Natural killer cell (primary cell): ENCODE measurements around the gene ABCB6. TPM values are rescaled to one million over a fixed set of nuclear protein-coding genes. Genes with fewer than 3 reads are reported as not detected.

Experiments
- ATAC-seq, 3 donors: fragments of 150-1000 bp in 2 of 3; fragments of 200-7000 bp in 1 of 3; cut with Tn5 transposase; 1 replicate in 1 of 3; 2 replicates in 2 of 3; pipeline ENCODE4 v1.10.0; 2021; ENCODE audit warnings: mild to moderate bottlenecking in 2 of 3, moderate library complexity in 2 of 3
- DNase-seq, 2 donors: peaks; one replicate each; pipeline versions ENCODE4 v3.0.0 to v3.0.0-alpha.2; 2013 to 2021; ENCODE audit warnings: mixed read lengths in 1 of 2
- H3K27ac ChIP-seq: one replicate; pipeline ENCODE4 v1.5.1; 2013; ENCODE audit warnings: mild to moderate bottlenecking, low read length
- H3K27me3 ChIP-seq: one replicate; pipeline ENCODE4 v1.6.1; 2013; ENCODE audit warnings: low read length; ENCODE audit not compliant: control insufficient read depth, insufficient read depth
- H3K36me3 ChIP-seq: one replicate; pipeline ENCODE4 v1.6.1; 2013; ENCODE audit warnings: low read length; ENCODE audit not compliant: control insufficient read depth, insufficient read depth
- H3K4me1 ChIP-seq: one replicate; pipeline ENCODE4 v1.6.1; 2013; ENCODE audit warnings: low read length; ENCODE audit not compliant: control insufficient read depth, insufficient read depth
- H3K4me3 ChIP-seq: one replicate; pipeline ENCODE4 v1.5.1; 2013; ENCODE audit warnings: low read length
- H3K9me3 ChIP-seq: one replicate; pipeline ENCODE4 v1.6.1; 2013; ENCODE audit warnings: low read length; ENCODE audit not compliant: control insufficient read depth, insufficient read depth
- H3K27ac Mint-ChIP-seq, 2 donors: one replicate each; pipeline ENCODE4 v1.8.0; 2022; ENCODE audit warnings: mild to moderate bottlenecking in 2 of 2, mixed read lengths in 2 of 2, moderate library complexity in 1 of 2
- H3K27me3 Mint-ChIP-seq, 2 donors: one replicate each; pipeline ENCODE4 v1.8.0; 2022; ENCODE audit warnings: low read depth in 2 of 2, mixed read lengths in 2 of 2
- H3K36me3 Mint-ChIP-seq: one replicate; pipeline ENCODE4 v1.8.0; 2022; ENCODE audit warnings: mixed read lengths
- H3K4me1 Mint-ChIP-seq, 2 donors: one replicate each; pipeline ENCODE4 v1.8.0; 2022; ENCODE audit warnings: mixed read lengths in 2 of 2
- H3K4me3 Mint-ChIP-seq: one replicate; pipeline ENCODE4 v1.8.0; 2022; ENCODE audit warnings: mild to moderate bottlenecking, moderate library complexity, mixed read lengths
- H3K9me3 Mint-ChIP-seq, 2 donors: one replicate each; pipeline ENCODE4 v1.8.0; 2022; ENCODE audit warnings: mixed read lengths in 2 of 2
- CTCF ChIP-seq: fragments of 200-600 bp; IDR thresholded peaks from one replicate; pipeline ENCODE4 v1.8.0; 2022; ENCODE audit warnings: antibody characterized with exemption
- WGBS: methylation state at CpG from one replicate; pipeline ENCODE4 v1.1.7; 2013; ENCODE audit warnings: missing lambda C conversion rate; ENCODE audit not compliant: insufficient coverage; 5-methylcytosine and 5-hydroxymethylcytosine counted together
- intact Hi-C: fragments of 100-400 bp; cut with micrococcal nuclease; formaldehyde crosslinking; loops from one replicate; pipeline ENCODE4 v1.14.2; 2022
- total RNA-seq, 4 donors: library from RNA; stranded (reverse); fragments of 120-200 nt in 1 of 4; gene quantifications; one replicate each; pipeline versions ENCODE4 v1.2.3 to v1.2.4, GENCODE V29; 2013 to 2022

ABCB6 gene
- total RNA-seq, 3 donors from 2014 or later (not counting 1 experiment from before 2014, with no cell fraction given) = 0.93 to 3.4 (median 1.9) TPM

GRCh38 chr2:219186754-219187456, 31.9 kb downstream of the ABCB6 start:
- no peaks in the 10 kb centered on the region for H3K36me3 Mint-ChIP-seq
- intact Hi-C loops = no loop called here
- DNase-seq = no peak
- H3K9me3 ChIP-seq = no peaks in the 10 kb centered on the region
- peaks cover 29% of the 10 kb centered on the region for H3K36me3 ChIP-seq
- no peak for ATAC-seq
- TF ChIP-seq CTCF = no peak
- no peak overlapping the region for H3K27ac ChIP-seq
- 80% methylated on average over 7 of the region's 7 CpGs for WGBS
- no peaks in the 10 kb centered on the region for H3K4me1 ChIP-seq
- H3K4me1 Mint-ChIP-seq = peaks cover 0 to 7% of the 10 kb centered on the region in 2 donors
- H3K27ac Mint-ChIP-seq = no peak overlapping the region
- no peaks in the 10 kb centered on the region for H3K27me3 ChIP-seq
- no peaks in the 10 kb centered on the region for H3K27me3 Mint-ChIP-seq
- H3K9me3 Mint-ChIP-seq = no peaks in the 10 kb centered on the region
- no peak overlapping the region for H3K4me3 ChIP-seq
- no peak overlapping the region for H3K4me3 Mint-ChIP-seq

- Mint-ChIP-seq H3K9me3 (no peaks in the 10 kb centered on the region), H3K27ac (peak overlapping the region in 1 of 2 donors; percentile 24), H3K27me3 (no peaks in the 10 kb centered on the region), H3K4me1 (peaks cover 12 to 32% of the 10 kb centered on the region in 2 donors), H3K36me3 (no peaks in the 10 kb centered on the region), H3K4me3 (no peak overlapping the region)
- DNase-seq (no peak), ATAC-seq (no peak)
- TF ChIP-seq CTCF = no peak
- Histone ChIP-seq H3K36me3 (peaks cover 53% of the 10 kb centered on the region), H3K4me1 (peaks cover 10% of the 10 kb centered on the region), H3K27ac (no peak overlapping the region), H3K27me3 (no peaks in the 10 kb centered on the region), H3K4me3 (no peak overlapping the region), H3K9me3 (no peaks in the 10 kb centered on the region)
- WGBS = 94% methylated on average over 2 of the region's 2 CpGs
- intact Hi-C loops = no loop called here
Observed at GRCh38 chr2:219184121-219184520, 34.6 kb downstream of the ABCB6 start.

GRCh38 chr2:219183151-219183772, 35.5 kb downstream of the ABCB6 start:
- TF ChIP-seq CTCF = no peak
- DNase-seq (no peak), ATAC-seq (no peak)
- Mint-ChIP-seq H3K27me3 (no peaks in the 10 kb centered on the region), H3K27ac (peak overlapping the region; percentile 47 to 70), H3K4me3 (no peak overlapping the region), H3K4me1 (peaks cover 19 to 39% of the 10 kb centered on the region in 2 donors), H3K36me3 (no peaks in the 10 kb centered on the region), H3K9me3 (no peaks in the 10 kb centered on the region)
- H3K4me1 ChIP-seq = peaks cover 17% of the 10 kb centered on the region
- intact Hi-C loops = no loop called here
- no peaks in the 10 kb centered on the region for H3K27me3 ChIP-seq
- peaks cover 53% of the 10 kb centered on the region for H3K36me3 ChIP-seq
- no peaks in the 10 kb centered on the region for H3K9me3 ChIP-seq
- no peak overlapping the region for H3K4me3 ChIP-seq
- no peak overlapping the region for H3K27ac ChIP-seq
- 94% methylated on average over 5 of the region's 6 CpGs for WGBS
